Activated T-helper 1 cell treated with Interleukin-2 at 50 U/mL for 16 hours (primary cell): ENCODE data around the gene EPB41L2.

Experiments used
- DNase-seq: peaks from one replicate; pipeline ENCODE4 v3.0.0-alpha.2; 2020; ENCODE audit warnings: low read depth

Gene EPB41L2

DNA sequence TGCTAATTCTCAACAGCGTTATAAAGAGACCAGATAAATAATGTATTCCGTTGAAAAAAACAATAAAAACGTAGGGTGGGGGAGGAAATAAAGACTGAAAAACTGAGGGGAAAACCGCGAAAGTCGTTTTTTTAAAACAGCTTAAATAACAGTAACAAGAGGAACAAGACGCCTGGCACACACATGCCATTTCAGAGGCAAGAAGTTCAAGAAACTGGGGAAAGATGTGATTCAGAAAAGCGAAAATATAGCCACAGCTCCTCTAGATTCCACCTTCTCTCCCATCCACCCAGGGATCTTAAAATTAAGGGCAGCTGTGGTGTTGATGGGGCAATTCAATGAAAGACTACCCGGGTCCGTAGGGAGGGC lies 1.3 kb downstream of the EPB41L2 start:
- DNase-seq = no peak

DNA sequence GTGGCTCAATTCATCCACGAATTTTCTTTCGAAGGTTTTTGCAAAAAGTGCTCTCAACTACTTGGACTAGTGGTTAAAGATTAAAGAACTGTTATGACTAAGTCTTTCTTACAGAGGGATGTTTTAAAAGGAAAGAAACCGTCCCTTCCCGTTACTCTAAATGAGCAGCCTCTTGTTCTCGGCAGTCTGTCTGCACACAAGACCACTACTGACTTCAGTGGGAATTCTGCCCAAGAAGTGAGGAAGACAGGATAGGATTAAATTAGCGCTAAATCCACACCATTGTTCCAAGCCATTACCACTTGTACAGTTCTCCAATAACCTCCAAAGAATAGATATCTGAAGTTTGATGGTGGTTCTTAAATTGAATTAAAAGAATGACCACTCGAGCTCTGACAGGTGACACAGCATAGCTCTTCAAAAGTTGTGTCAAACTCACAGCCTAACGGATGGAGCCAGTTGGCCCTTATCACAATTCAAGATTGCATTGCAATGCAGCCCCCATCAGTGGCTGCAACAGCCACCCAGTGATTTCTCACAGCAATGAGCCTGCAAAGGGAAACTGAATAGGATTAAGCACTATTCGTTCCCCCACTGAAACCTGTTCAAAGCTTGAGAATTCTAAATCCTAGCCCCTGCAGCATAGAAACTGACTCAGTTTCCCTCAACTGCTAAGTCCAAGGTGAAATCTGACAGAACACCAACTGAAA lies 1.8 kb downstream of the EPB41L2 start:
- DNase-seq = no peak

DNA sequence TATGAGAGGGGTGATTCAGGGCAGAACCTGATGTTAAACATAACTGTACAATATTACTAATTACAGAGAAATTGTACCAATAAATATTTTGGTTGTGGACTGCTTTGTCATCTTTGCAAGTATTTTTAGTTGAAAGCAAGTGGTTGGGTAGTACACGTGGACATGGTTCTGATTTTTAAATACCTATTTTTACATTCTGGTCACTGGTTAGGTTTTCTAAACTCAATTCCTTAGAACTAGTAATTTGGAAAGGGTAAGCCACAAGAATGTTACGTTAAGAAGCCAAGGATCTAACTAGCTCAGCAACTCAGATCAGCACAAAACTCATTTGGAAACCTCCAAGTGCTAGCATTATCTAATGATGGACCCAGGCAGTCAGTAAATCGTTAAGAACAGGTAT lies 2.7 kb downstream of the EPB41L2 start:
- DNase-seq = no peak

DNA sequence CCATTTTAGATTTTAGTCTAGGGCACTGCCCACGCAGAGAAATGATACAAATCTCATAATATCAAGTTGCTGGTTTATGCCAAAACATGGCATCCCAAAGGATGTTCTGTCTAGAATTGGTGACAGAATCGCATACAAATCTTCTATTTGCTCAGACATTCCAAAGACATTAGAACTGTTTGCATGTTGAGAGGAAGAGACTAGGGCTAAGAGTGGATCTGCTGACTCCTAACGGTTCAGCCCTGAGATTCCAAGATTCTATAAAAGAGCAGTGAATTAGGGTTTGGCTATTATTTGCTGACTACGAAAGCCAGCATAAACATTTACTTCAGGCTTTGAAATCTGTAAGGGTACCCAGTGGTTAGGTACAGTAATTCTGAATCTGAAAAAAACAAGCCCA lies 3.6 kb downstream of the EPB41L2 start:
- DNase-seq = no peak

DNA sequence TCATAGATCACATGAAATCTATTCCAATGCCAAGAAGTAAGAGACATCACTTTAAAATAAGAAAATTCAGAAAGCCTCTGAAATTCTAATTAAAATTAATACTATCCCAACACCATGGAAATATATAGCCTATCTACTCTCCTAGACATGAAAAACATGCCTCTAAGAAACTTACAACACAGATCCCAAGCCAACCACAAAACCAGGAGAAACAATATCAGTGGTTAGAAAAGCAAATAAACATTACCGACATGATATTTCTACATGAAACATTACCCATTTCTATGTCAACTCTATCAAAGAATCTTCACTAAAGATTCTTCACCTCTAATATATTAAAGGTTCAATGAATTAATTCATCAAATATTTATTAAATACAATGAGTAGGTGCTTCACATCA lies 4.8 kb downstream of the EPB41L2 start:
- DNase-seq = no peak

DNA sequence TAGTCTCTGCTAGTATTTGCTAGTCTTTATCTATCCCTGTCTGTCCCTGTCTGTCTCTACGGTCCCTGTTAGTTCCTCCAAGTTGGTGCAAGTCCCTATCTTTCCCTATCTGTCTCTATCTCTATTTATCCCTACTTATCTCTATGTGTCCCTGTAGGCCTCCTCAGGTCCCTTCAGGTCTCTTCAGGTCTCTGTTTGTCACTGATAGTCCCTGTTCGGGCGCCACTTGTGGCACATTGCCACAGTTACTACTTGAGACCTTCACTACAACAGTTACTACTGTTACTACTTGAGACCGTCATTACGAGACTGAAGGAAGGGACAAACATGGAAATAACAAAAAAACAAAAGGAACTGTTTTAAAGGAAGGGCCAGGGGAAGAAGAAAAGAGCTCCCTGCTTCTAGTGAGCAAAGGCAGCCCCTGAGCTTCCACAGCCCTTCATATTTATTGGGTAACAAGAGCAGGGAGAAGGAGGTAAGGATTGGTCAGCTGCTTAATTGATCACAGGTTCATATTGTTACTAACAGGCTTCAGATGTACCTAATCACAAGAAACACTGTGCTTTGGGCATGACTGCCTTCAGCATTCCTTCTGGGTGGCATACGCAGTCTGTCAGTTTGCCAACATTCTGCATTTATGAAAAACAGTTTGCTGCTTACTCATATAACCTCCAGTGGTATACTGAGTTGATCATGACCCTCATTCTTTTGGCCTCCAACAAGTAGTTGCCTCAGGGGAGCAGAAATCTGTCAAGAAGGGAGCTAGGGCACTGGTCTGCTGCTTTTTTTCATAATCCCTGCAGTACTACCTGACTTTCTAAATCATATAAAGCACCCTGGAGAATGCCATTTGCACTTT lies 8.4 kb downstream of the EPB41L2 start:
- no peak for DNase-seq

DNA sequence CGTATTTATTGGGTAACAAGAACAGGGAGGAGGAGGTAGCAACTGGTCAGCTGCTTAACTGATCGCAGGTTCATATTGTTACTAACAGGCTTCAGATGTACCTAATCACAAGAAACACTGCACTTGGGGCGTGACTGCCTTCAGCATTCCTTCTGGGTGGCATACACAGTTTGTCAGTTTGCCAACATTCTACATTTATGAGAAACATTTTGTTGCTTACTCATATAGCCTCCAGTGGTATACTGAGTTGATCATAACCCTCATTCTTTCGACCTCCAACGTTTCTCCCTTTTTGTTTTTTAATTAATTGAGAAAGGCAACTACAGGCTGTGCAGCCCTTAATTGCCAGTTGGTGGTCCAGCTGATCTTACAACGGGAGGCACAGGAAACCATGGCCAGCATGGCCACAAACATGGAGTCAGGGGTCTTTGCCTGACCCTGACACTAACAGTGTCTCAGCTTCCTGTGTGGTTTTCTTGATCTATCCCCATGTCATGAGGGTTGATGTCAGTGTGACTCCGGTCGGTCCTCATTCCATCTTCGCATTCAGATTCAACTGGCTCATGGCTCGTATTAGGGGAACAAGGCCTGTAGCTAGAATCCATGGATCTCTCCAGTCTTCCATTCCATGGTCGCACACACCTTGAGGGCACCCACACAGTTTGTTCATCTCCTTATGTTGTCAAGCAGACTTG lies 9.4 kb downstream of the EPB41L2 start:
- DNase-seq = no peak

DNA sequence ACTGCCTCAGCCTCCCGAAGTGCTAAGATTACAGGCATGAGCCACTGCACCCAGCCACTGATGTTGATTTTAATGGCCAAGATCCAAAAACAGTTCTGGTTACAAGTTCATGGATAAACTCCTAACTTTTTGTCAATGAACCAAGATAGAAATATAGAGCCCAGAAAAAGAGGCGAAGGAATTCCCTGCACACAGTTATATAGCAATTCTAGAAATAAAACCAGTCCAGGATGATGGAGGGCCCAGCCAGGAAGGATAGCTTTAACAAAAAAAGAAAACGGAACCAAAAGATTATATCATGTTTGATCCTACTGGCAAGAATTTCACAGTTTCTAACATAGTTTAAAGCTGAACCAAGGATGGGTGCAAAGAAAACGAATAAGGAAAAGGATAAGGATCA lies 10.9 kb downstream of the EPB41L2 start:
- DNase-seq = no peak

DNA sequence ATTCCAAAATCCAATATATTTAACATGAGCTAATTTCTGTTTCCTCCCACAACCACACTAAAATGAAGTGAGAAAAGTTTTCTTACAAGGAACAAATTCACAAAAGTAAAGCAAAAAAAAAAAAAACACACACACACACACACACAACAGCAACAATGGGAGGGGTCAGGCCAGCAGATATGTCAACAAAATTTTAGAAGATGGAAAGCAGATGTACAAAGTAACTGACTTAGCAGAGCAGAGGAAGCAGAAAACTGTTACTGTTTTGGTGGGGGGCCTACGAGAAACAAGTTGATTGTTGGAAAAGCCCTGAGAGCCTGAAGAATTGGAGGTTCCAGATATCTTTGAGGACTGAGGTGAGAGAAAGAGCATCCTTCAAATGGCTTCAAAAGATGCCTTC lies 11.7 kb downstream of the EPB41L2 start:
- DNase-seq = no peak

DNA sequence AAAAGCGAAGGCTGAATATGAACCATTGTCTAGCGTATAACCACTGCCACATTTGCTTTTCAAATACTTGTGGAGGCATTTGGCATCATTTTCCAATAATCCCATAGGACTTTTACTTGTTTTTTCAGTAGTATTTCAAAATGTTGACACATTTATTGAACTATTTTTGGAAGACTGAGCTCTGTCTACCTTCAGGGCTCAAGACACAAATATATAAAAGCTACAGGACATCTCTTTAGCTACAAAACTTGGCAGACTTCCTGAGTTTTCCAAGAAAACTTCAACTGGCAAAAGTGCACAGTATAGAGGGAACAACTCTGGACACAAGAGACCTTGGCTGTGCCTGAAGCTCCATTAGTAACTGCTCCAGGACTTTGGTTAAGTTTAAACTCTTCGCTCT lies 13.4 kb downstream of the EPB41L2 start:
- no peak for DNase-seq

DNA sequence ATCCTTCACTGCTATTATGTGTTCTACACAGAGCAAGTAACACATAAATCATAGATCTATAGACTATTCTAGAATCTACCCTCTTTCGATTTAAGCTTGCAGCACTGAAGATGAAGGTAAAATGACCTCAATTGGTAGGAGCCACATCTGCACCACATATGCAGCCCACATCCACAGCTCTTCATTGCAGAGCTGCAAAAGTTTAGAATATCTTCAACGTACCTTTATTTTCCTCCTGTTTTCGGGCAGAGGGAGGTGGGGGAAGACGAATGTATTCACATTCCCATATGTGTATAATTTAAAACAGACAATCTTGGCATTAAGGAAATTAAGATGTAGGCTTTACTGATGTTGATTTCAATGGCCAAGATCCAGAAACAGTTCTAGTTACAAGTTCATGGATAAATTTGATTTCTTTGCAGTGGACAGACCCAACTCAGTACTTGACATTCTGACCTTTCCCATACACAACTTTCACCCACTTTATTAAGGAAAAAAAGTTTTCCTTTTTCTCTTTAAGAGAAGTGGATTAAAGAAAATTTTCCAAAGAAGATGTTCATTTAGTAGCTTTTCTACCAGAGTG lies 14.0 kb downstream of the EPB41L2 start:
- no peak for DNase-seq

DNA sequence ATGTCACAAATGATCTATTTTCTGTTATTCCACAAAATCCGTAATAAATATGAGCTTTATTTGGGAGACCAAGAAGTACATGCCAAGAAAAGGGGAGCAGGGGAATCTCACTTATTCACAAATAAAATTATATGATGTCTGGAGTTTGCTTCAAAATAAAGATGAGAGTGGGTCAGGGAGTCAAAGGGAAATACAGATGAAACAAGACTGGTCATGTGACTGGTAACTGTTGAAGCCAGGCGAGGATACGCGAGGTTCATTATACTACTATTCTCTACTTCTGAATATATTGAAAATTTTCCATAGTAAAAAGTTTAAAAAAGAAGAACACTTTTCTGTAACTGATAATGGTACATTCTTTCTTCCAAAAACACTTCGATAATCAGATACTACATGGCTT lies 14.6 kb downstream of the EPB41L2 start:
- no peak for DNase-seq

DNA sequence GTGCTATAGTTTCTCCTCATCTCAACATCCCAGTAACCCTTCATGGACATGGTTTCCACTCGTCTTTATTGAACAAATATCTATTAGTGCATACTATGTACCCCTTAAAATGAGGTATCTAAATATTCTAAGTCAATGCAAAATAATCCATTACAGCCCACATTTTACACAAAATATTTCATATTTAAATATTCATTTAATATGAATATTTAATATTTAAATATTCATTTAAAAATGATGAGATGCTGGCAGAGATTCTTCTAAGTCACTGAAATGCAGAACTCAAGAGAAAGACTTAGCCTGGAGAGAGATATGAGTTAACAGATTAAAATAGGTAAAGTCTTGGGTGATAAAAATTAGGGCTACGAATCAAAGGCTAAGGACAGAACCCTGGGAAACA lies 17.9 kb downstream of the EPB41L2 start:
- no peak for DNase-seq

DNA sequence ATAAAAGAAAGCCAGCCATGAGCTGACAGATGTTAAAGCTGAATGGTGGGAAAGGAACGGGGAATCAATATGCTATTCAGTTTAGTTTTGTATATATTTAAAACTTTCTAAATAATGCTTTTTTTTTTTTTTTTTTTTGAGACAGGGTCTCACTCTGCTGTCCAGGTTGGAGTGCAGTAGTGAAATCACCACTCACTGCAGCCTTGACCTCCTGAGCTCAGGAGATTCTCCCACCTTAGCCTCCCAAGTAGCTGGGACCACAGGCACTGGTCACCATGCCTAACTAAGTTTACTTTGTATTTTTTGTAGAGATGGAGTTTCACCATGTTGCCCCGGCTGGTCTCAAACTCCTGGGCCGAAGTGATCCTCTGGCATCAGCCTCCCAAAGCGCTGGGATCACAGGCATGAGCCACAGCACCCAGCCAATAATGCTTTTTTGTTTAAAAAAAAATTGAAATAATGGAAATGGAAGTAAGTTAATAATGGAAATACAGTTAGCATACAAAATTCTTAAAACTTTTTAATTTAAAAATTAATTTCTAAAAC lies 19.1 kb downstream of the EPB41L2 start:
- no peak for DNase-seq

DNA sequence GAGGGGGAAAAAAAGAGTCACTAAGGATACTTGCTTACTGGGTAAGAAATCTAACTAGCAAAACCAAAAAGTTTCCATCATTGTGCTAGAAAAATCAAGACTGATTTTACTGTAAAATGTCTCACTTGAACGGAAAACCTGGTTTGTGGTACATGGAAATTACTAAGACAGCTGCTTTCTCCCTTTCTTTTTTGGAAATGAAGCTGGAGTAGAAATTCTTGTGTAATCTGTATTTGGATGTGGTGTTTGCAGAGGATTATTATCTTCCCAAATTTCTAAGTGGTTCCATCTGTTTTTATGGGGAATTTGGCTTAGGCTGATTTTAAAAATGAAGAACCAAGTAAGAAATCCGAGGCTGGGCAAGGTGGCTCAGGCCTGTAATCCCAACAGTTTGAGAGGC lies 20.4 kb downstream of the EPB41L2 start:
- DNase-seq = no peak

DNA sequence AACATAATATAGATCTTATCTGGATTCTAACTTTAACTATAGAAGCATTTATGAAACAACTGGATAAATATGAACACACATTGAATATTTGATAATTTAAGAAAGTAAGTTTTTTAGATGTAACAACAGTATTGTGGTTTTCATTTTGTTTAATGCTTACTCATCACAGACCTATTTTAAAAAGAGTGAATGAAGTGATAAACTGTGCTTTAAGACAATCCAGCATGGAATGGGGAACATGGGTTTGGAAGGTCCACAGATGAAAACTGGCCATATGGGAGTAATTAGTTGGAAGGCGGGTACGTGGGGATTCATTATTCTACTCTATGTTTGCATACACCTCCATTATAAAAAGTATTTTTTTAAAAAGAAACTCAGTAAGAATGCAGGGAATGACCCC lies 21.2 kb downstream of the EPB41L2 start:
- no peak for DNase-seq

DNA sequence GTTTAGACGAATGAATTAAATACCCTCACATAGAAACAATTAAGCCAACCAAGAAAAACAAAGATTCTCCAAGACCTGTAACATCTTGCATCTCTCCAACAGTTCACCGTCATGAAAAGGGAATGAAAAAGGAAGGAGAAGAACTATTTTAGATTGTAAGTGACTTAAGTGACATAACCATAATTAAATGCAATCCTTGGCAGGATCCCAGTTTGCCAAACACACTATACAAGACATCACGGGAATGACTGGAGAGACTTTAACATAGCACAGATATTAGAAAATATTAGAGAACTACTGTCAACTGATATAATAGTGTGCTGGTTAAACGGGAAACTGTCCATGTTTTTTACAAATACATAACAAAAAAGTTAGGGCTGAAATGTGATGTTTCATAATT lies 22.2 kb downstream of the EPB41L2 start:
- DNase-seq = no peak

DNA sequence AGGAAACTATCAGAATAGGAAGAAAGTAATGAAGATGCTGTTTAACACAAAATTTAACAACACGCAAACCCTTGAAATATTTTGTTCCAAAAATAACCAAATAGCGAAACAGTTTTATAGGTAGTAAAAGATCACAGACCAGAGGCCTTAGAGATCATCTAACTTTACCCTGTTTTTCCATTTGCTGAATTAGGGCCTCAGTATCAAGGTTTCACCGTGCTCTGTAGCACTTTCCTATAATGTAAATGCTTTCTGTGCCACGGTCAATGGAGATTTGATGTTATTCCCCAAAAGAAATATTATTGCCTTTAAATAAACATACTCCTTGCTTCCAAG lies 23.7 kb downstream of the EPB41L2 start:
- no peak for DNase-seq

DNA sequence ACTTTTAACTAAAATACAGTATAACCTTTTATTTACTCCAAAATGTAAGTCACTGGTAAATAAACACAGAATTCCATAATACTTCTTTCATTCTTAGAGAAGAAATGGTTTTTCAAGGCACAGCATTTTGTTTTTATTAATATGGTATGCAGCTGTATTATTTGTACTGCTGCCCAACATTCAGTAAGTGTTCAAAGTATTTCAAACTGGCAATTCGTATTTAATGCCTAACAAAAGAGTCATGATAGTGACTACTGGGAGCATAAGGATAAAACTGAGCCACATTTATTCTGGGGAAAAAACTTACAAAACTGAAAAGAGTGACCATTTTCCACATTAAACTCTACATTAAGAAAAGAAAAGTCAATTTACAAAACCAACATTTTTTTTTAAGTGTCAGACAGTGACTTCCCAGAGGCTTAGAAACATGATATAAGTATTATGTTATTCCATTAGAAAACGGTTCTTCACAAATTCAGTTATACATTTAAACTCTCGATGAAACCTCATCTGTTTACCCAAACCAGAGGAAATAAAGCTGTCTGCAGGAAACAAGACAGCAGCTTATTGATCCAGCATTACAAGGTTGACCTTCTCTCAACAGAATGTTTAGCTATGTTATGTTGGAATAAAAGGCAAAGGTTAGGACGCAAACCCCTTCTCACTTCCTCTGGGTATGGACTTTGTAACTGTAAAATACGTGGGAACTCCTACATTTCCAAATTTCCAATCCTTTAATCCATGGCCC lies 24.3 kb downstream of the EPB41L2 start:
- DNase-seq = no peak

DNA sequence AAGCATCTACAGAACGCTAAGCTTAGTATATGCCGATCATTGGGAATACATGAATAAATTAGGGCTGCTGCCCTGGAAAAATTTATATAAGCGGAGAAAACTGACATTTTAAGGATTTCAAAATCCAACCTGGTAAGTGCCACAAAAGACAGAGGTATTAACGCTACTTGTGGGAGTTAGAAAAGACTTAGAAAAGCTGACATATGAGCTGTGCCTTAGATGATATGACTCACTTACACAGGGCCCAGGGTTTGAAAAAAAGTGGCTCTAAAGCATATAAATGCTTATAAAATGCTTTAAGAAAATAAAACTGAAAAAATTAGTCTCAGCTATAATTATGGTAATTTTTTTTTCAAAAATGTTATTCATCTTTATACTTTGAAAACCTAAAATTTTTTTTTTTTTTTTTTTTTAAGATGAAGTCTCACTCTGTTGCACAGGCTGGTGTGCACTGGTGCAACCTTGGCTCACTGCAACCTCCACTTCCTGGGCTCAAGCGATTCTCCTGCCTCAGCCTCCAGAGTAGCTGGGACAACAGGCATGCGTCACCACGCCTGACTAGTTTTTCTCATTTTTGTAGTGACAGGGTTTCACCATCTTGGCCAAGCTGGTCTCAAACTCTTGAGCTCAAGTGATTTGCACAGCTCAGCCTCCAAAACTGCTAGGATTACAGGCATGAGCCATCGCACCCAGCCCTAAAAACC lies 25.7 kb downstream of the EPB41L2 start:
- no peak for DNase-seq

DNA sequence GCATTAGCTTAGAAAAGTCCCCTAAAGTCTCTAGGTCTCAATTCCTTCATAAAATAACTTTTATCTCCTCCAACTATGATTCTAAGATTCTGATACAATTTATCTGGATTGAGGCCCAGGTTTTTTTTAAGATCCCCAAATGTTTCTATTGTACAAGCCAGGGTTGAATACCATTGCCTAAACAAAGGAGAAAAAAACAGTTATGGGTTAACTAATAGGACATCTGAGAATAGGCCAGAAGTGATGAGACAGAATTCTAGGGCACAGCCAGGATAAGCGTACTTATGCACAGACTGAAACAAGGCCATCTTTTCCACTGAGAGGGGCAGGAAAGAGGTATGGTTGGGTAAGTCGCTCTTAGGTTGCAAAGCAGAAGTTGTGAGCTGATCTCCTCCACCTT lies 26.4 kb downstream of the EPB41L2 start:
- no peak for DNase-seq
